Non-pigmented ciliary epithelial cell (primary cell): ENCODE measurements around the gene PEMT.

ENCODE experiments used
- DNase-seq: peaks from one replicate; pipeline ENCODE4 v3.0.0-alpha.2; 2010; ENCODE audit warnings: low read depth

Gene PEMT

DNA sequence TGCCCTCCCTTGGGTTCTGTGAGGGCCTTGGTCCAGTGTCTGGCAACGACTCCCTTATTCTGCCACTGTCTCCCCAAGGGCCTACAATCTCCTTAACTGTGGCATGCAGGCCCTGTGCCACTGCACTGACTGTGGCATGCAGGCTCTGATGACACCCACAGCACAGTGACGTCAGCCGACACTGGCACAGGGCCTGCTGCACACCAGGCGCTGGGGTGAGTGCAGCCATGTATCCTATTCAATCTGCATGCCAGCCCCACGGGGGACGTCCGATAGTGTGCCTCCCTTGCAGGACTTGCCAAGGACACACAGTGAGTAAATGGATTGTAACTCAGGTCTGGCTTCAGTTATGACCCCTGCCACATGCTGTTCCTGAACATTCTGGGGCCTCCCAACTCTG lies 55.6 kb downstream of the PEMT start:
- no peak for DNase-seq

DNA sequence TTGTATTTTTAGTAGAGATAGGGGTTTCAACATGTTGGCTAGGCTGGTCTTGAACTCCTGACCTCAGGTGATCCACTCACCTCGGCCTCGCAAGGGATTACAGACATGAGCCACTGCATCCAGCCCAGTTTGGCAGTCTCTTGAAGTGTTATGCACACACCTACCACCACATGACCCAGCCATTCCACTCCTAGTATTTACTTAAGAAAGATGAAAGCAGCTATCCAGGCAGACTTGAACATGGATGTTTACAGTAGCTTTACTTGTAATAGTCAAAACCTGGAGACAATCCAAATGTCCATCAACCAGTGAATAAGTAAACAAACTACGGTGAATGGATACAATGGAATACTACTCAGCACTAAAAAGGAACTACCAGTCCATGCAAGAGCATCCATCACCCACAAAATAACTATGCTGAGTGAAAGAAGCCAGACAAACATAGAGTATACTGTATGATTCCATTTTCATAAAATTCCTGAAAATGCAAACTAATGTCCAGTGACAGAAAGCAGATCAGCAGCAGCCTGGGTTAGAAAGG lies 57.5 kb downstream of the PEMT start:
- DNase-seq: no peak

DNA sequence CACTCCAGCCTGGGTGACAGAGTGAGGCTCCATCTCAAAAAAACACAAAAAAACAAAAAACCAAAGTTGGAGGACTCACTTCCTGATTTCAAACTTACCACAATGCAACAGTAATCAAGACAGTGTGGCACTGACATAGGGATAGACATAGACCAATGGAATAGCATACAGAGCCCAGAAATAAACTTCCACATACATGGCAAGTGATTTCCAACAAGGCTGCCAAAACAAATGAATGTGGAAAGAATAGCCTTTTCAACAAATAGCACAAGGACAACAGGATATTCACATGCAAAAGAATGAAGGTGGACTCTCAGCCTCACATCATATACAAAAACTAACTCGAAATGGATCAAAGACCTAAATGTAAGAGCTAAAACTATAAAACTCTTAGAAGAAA lies 58.5 kb downstream of the PEMT start:
- no peak for DNase-seq

DNA sequence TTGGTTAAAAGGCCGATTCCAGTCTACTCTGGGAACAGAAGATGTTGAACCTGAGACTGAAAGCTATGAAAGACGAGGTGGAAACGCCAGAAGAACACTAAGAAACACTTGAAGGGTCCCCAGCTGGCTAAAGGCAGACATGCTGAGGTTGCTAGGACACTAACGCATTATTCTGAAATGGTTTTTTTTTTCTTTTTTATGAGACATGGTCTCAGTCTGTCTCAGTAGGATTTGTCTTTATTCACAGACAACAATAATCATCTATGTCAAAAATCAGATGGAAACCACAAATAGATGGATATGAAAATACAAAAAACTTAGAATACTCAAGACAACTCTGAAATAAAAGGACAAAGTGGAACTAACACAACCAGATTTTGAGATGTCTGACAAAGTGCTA lies 60.4 kb downstream of the PEMT start:
- DNase-seq: no peak

DNA sequence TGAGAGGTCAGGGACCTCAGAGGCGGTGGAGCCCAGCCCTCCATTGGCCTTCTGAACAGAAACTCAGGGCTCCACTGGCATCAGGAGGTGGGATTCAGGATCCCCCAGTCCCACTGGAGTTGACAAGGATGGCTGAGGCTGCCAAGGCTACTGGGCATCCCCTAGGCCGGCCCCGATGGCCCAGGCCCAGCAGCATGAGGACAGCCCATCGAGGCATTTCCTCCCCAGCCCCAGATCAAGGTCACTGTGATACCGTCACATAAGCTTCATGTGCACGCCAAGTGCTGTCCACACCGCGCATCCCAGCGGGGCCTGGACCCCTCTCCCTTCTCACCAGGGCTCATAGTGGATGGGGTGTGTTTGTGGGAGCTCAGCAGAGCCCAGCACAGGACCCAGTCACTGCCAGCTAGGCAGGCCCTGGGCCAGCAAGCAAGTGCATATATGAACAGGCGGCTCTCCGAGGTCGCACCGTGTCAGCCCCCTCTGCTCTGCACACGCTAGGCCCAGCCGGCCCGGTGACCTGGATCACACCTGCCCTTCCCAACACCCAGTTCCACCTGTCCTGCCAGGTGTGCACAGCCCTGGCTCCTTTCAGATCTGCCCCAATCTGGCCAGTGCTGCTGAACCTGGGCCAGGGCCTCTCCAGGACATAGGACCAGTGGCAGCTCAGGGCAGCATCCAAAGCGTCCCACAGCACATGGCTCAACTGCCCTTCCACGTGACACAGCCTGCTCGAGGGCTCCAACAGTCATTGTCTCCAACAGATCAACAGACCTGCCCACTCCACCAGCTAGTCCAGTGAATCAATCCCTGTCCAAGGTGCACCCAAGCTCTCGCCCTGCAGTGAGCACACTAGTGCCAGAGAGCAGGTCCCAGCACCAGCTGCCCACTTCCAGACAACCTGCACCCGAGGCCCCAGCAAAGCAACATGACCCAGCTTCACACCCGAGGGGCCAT lies 62.5 kb downstream of the PEMT start:
- no peak for DNase-seq

DNA sequence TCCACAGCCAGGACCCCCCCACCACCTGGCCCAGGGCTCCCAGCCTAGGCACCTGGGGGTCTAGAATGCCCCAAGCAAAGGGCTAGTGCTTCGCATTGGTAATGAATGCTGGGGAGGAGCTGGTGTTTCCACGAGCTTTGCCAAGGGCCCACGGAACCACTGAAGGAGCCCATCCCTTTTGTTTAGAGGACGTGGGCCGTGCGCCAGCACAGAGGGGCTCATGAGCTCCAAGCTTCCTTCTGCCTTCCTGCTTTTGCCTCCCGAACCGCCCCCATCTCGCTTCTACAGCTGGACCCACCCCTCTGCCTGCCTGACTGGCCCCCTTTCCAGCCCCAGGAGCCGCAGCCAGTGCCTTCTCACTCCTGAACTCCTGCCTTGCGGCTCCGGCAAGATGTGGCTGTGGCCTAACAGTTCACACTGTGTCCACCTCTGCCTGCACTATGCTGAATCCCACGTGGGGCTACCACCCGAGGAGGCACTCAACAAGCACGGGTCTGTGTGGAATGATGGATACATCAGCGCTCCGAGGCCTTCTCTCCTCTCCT lies 63.5 kb downstream of the PEMT start:
- DNase-seq: no peak

DNA sequence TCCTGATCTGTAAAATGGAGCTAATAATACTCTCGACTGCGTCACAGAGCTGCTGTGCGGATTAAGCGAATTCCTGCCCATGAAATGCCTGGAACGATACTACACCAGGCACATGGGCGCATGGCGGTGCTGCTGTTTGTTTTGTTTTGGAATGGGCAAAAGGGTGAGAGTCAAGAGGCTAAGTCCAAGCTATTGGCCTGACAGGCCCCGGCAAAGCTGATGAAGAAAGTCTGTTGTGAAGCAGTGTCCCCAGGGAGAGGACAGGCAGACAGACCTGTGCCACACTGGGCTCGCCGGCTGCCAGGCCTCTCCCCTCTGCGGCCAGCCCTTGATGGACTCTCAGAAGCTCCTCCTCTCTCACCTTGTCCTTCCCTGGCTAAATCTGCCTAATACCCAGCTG lies 64.0 kb downstream of the PEMT start:
- no peak for DNase-seq

DNA sequence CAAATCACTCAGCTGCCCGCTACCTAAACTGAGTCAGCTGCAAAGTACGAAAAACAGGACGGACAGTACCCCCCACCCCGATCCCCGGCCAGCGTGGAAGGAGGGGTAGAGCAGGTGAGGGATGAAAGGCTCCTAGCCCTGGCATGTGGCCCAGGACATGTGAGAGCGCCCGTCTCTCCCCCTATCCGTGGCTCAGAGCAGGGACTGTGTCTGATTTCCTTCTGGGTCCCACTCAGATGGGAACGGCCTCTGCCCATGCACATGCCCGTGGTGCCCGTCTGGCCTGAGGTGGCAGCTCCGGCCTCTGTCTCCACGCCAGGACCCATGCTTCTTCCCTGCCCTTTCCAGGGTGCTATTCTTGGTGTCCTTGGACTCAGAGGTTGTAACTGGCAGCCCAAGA lies 65.1 kb downstream of the PEMT start:
- DNase-seq: no peak

DNA sequence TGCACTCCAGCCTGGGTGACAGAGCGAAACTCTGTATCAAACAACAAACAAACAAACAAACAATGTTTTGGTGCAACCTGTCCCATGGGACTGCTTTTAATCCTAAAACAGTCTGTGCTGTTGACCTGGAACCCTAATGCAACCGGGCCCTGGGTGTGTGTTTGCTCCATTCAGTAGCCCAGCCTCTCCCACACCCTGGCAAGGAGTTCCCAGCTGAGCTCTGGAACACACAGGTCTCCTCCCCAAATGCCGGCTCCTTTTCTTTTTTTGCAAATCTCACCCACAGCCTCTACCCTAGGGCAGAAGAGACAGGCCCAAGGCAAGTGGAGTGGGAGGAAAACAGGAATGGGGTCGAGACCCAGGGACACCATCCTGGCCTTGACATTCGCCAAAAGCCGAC lies 65.6 kb downstream of the PEMT start:
- DNase-seq: no peak

DNA sequence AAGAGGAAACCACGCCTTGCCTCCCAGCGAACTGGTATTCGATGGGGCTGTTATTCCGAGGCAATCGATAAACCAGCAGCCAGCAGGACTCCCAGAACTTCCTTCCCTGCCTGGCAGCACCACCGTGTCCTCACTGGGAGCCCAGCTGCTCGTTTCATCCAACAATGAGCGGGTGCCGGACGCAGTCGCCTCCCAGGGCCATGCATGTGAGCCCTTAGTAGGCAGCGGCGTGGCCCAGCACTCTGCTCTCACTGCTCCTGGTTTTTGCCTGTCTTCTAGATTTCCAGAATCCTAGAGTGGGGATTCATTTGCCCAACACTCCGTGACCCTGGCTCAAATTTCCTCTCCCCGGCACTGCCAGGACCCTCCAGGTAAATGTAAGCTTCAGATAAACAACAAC lies 66.2 kb downstream of the PEMT start:
- DNase-seq: no peak

DNA sequence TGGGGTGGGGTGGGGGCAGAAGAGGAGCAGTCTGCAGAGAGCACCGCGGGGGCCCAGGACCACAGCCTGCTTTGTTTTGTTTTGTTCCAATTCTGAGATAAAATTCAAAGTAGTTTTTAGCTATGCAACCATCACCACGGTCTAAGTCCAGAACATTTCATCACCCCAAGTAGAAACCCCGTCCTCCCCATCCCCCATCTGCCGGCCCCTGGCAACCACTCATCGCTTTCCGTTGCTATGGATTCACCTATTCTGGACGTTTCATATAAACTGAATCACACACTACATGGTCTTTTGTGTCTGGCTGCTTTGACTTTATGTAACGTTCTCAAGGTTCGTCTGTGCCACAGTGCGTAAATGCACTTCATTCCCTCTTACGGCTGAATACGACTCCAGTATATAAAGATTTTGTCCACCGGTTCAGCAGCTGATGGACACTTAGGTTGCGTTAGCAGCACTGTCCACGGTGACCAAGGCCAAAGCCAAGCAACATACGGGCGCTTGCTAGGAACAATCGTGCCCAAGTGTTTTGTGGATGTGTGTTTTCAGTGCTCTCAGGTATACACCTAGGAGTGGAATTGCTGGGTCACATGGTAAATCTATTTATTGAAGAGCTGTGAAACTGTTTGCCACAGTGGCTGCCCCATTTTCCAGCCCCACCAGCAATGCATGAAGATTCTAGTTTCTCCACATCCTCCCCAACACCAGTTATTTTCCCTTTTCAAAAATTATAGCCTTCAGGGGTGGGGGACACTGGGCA lies 67.6 kb downstream of the PEMT start:
- DNase-seq: no peak

DNA sequence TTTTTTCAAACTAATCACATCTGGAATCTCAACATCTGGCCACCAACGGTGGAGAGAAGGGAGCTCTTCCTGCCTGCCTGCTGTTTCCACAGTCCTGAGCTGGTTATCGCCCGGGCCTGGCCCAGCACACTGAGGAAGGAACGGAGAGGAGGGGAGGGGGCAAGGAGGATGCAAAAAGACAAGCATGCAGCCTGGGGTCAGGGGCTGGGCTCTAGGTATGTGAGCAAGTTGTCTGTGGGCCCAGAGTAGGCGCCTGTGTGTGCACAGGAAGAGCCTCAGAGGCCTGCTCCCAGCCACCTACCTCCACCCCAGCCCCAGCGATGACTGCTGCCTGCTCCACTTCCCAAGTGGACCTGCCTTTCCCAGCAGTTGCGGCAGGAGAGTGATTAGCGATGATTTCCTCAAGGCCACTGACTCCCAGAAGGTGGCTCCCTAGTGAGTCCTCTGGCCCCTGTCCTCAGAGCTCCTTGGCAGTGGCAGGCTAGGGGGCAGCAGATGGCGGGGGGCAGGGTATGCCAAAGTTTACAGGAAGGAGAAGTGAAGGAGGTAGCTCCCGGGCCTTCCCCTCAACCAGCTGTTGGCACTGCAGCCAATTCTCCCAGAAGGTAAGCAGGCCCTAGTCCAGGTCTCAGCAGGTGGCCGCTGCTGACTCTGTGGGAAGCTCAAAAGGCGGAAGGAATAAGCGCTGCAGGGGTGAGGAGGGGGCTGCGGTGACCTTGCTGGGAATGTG lies 68.3 kb downstream of the PEMT start:
- no peak for DNase-seq

DNA sequence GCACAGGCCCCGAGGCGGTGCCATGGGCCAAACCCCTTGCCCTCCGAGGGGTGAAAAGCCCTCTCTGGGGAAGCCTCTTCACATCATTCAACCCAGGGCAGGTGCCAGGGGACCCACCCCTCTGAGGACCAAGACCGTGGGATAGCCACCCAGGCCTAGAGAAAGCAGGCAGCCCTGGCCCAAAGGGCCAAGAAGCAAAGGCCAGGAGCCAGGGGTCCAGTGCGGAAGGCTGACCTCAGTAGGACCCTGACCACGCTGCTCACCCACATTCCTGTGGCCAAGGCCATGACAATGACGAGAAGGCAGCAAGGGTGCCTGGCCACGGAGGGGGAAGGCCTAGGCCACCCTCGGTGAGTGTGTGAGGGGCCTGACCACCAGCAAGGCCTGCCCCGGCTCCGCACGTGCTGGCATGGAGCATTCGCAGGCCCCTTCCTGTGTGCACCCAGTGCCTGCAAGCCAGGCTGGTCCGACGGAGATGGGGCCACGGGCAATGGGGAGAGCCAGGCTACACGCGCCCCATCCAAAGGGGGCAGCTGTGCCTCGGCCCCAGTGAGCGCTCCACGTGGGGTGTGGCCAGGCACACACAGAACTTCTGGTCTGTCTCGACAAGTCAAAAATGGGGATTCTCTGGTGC lies 70.8 kb downstream of the PEMT start:
- DNase-seq: no peak

DNA sequence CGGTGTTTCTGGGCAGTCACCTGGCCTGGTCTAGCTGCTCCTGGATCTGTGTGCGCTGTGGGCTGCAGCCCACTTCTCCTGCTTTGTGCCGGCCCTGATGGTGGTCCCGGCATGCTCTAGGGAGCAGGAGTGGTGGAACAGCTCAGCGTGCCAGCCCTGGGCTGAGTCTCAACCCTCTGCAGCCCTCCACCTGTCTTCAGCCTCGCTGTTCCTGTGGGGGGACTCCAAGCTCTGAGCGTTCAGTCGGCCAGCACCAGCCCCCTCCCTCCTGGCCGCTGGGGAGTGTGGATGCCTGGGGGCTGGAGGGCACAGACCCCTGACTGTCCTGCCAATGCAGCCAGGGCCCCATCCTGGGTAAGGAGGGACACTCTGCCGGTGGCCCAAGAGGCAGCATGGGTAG lies 71.6 kb downstream of the PEMT start:
- DNase-seq: no peak

DNA sequence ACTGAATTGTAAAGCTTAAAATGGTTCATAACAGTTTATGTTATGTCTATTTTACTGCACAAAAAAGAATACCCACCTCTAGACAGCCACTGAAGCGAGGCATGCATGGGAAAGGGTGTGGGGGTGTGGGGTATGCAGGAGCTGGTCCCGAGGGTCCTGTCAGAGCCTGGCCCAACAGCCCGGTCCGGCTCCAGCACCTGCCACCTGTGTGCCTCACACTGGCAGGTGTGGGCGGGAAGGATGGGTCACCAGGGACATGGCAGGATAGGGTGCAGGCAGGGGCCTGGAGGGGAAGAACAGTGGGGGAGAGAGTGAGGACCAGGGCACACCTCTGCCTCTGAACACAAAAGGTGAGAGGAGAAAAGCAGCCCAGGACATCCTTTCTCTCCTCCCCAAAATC lies 72.6 kb downstream of the PEMT start:
- DNase-seq: no peak

DNA sequence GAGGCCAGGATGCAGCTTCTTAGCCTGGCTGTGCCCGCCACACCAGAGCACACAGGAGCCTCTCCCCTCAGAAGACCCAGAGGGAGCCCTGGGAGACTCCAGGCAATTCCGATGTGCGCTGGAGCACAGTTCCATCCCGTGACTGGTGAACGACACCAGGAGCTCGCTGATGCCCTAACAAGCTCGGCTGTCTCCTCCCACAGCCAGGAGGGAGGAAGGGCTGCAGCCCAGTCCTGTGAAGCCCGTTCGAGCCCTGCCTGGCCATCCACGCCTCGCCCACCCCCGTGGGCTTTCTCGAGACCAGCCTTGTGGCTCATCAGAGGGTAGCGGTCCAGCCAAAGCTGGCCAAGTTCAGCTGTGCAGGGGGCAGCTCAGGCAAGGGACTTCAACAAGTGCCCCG lies 73.5 kb downstream of the PEMT start:
- no peak for DNase-seq

DNA sequence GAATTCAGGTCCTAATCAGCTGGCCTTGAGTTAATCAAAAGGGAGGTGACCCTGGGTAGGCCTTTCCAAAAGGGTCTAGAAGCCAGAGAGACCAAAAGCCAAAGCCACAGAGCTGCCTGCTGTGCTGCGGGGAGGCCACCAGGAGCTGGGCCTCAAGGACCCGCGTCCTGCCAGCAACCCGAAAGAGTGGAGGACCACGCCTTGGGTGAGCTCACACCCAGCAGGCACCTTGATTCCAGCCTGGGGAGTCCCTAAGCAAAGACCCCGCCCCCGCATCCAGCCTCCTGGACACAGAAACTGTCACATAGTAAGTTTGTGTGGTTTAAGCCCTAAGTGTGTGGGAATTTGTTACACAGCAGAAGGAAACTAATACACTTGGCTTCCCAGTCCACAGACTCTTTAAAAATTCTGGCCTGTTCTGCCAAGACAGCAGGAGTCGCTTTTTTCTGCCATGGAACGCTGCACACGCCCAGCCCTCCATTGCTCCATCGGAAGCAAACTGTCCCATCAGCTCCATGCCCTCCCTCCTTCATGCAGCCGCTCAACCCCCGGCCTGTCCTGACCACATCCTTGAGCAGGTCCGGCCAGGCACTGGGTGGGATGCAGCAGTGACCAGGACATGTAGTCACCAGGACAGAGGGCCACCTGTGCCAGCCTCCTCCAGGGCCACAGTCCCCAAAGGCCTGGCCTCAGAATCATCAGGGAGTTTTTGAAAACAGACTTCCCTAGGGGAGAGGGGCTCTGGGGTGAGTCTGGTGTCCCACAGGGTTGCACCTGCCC lies 74.4 kb downstream of the PEMT start:
- DNase-seq: no peak

DNA sequence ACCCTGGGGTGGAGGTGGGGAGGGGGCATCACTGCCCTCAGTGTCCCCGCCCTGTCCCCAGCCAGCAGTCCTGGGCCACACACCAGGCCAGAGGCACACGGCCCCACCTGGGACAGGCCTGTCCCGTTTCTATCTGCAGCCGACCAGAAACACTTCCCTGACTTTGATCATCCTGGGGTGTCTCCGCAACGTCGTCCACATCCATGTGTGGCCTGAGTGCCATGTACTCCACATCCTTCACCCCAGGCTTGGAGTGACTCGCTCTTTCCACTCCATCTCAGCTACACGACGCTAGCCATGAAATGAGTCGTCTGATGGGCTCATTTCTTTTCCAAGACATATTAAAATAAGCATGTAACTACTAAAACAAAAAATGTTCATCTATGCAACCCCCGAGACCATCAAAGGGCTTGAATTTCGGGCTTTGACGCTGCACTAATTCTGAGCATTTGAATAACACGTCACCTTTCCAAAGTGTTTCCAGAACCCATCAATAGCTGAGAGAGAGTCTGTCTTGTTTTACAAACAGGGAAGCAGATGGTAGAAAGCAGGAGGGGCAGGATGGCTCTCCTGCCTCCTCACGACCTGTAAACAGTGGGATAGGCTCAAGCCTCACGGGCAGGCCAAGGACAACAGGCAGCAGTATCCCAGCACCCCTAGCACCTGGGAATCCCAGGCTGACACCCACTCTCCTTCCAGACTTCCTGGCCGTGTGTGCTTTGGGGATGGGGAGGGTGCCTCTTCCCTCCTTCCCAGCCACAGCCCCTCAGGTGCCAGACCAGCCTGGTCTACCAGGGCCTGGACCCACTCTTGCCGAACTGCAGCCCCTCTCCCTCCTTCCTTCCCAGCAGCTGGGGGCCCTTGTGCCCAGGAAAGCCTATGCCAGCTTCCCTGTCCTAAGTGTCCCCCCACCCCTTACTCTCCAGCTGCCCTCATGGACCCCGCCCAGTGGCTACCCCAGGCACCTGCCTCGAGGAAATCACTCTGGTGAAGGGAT lies 75.3 kb downstream of the PEMT start:
- no peak for DNase-seq
